OCI-LY3 (cell line): ENCODE data around the gene CAMK2A.

Experiments
- CTCF ChIP-seq: fragments of 200-600, 300-600 bp; sonication (generic); IDR thresholded peaks from 2 replicates; pipeline ENCODE4 v1.5.1; 2014; ENCODE audit warnings: antibody characterized with exemption, low read length, low read depth
- EZH2phosphoT487 ChIP-seq: fragments of 200-600 bp; shearing (Covaris generic); IDR thresholded peaks from 2 replicates; pipeline ENCODE4 v1.6.1; 2018; ENCODE audit warnings: antibody characterized with exemption, mixed run types, low read depth

GRCh38 chr5:150263375-150263775 lies 26.2 kb downstream of the CAMK2A start:
- TF ChIP-seq CTCF (no peak), EZH2phosphoT487 (no peak)
